DOHH2 (cell line): Measurements from ENCODE around the gene ERRFI1.
"Not testable (repeated sequence)": the region's sequence is repeated elsewhere in the genome, so short reads cannot be mapped to it uniquely, and the experiment has no call there.

Source experiments
- H3F3A ChIP-seq: fragments of 200-600 bp; sonication (generic), shearing (Covaris generic); 2 replicates; pipeline ENCODE4 v1.6.0; 2016; ENCODE audit warnings: antibody characterized with exemption, mild to moderate bottlenecking; ENCODE audit not compliant: control insufficient read depth, insufficient read depth
- H3K27ac ChIP-seq: fragments of 200-600 bp; sonication (generic); 2 replicates; pipeline ENCODE4 v1.5.1; 2014; ENCODE audit warnings: low read depth, mild to moderate bottlenecking, low read length, moderate library complexity
- H3K27me3 ChIP-seq: fragments of 200-600 bp; sonication (generic); 2 replicates; pipeline ENCODE4 v1.6.1; 2014; ENCODE audit warnings: mild to moderate bottlenecking, low read length, mixed read lengths; ENCODE audit not compliant: control insufficient read depth
- H3K36me3 ChIP-seq: fragments of 200-600 bp; sonication (generic); 2 replicates; pipeline ENCODE4 v1.6.1; 2014; ENCODE audit warnings: mild to moderate bottlenecking, low read length, moderate library complexity, mixed read lengths; ENCODE audit not compliant: control insufficient read depth
- H3K4me1 ChIP-seq: fragments of 200-600 bp; sonication (generic); 2 replicates; pipeline ENCODE4 v1.6.1; 2014; ENCODE audit warnings: mild to moderate bottlenecking, low read length, mixed read lengths; ENCODE audit not compliant: control insufficient read depth
- H3K4me2 ChIP-seq: fragments of 200-600 bp; sonication (generic); 2 replicates; pipeline ENCODE4 v1.6.0; 2014; ENCODE audit warnings: mild to moderate bottlenecking, low read length, moderate library complexity
- H3K4me3 ChIP-seq: fragments of 200-600 bp; sonication (generic); 2 replicates; pipeline ENCODE4 v1.5.1; 2014; ENCODE audit warnings: mild to moderate bottlenecking, low read length, mixed read lengths
- H3K79me2 ChIP-seq: fragments of 200-600 bp; sonication (generic); 2 replicates; pipeline ENCODE4 v1.6.1; 2014; ENCODE audit warnings: mild to moderate bottlenecking, low read length, mixed read lengths; ENCODE audit not compliant: control insufficient read depth
- H3K9me2 ChIP-seq: fragments of 200-600 bp; sonication (generic); replicated peaks from 2 replicates; pipeline ENCODE4 v1.6.1; 2014; ENCODE audit warnings: mild to moderate bottlenecking, low read length, mixed read lengths; ENCODE audit not compliant: control insufficient read depth
- H3K9me3 ChIP-seq: fragments of 200-600 bp; sonication (generic); 2 replicates; pipeline ENCODE4 v1.6.1; 2014; ENCODE audit warnings: antibody characterized with exemption, low read length, mixed read lengths; ENCODE audit not compliant: control insufficient read depth, insufficient read depth
- H4K20me1 ChIP-seq: fragments of 200-600 bp; sonication (generic); 2 replicates; pipeline ENCODE4 v1.6.0; 2014; ENCODE audit warnings: low read depth, mild to moderate bottlenecking, antibody characterized with exemption, low read length, moderate library complexity; ENCODE audit not compliant: control insufficient read depth, insufficient read depth
- EZH2phosphoT487 ChIP-seq: fragments of 200-600 bp; sonication (generic); IDR thresholded peaks from 2 replicates; pipeline ENCODE4 v1.6.1; 2017; ENCODE audit warnings: borderline replicate concordance, mild to moderate bottlenecking, antibody characterized with exemption, low read length, moderate library complexity, mixed read lengths
- TF ChIP-seq, protein P1 (sequence below): fragments of 200-600 bp; sonication (generic); IDR thresholded peaks from one replicate; pipeline ENCODE4 v1.5.1; 2014; ENCODE audit warnings: antibody characterized with exemption, mild to moderate bottlenecking, low read depth, low read length; ENCODE audit not compliant: poor library complexity, severe bottlenecking

ERRFI1 gene

GRCh38 chr1:7963378-7963730 is 62.8 kb downstream of the ERRFI1 start:
- H3K79me2 ChIP-seq, result peaks cover 80% of the 10 kb centered on the region
- H4K20me1 ChIP-seq, H3K27me3 ChIP-seq, H3K27ac ChIP-seq, H3F3A ChIP-seq, H3K4me3 ChIP-seq, H3K9me3 ChIP-seq, H3K9me2 ChIP-seq: not testable (repeated sequence)
- peak overlapping the region; percentile 66; the same call in 1 of the 2 replicates for H3K4me2 ChIP-seq
- H3K36me3 ChIP-seq, result peaks cover 60% of the 10 kb centered on the region
- peaks cover 33% of the 10 kb centered on the region for H3K4me1 ChIP-seq

DNA sequence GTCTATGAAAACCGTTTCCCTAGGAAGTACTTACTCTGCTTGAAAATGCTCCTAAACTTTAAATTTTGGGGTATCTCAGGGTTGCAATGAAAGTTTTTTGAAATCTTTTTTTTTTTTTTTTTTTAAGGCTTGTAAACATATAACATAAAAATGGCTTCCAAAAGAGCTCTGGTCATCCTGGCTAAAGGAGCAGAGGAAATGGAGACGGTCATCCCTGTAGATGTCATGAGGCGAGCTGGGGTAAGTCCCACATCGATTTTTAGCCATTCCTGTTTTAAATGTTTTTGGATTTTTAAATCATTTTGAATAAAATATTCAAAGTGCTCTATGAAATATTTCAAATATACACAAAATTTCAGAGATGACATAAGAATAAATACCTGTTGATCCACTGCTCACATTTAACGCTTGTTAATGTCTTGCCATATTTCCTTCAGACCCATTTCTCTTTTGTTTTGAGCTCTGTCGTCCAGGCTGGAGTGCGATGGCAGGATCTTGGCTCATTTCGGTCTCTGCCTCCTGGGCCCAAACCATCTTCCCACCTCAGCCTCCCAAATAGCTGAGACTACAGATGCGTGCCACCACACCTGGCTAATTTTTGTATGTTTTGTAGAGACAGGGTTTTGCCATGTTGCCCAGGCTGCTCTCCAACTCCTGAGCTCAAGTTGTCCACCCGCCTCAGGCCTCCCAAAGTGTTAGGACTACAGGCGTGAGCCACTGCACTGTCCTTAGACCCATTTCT is 63.3 kb downstream of the ERRFI1 start:
- H3F3A ChIP-seq, result no peaks in the 10 kb centered on the region
- H3K27ac ChIP-seq, result 0 out of 2 replicates have a peak overlapping the region, but pooled peaks have one; percentile 55
- H3K27me3 ChIP-seq, result no peaks in the 10 kb centered on the region
- H3K4me3 ChIP-seq, result peak overlapping the region; percentile 94
- H3K4me1 ChIP-seq, result peaks cover 33% of the 10 kb centered on the region
- H4K20me1 ChIP-seq, result no peaks in the 10 kb centered on the region; the same call in 1 of the 2 replicates
- H3K9me3 ChIP-seq, result no peaks in the 10 kb centered on the region
- no peaks in the 10 kb centered on the region for H3K9me2 ChIP-seq
- peaks cover 76% of the 10 kb centered on the region for H3K79me2 ChIP-seq
- no peak for TF ChIP-seq EZH2phosphoT487
- TF ChIP-seq, protein P1, sequence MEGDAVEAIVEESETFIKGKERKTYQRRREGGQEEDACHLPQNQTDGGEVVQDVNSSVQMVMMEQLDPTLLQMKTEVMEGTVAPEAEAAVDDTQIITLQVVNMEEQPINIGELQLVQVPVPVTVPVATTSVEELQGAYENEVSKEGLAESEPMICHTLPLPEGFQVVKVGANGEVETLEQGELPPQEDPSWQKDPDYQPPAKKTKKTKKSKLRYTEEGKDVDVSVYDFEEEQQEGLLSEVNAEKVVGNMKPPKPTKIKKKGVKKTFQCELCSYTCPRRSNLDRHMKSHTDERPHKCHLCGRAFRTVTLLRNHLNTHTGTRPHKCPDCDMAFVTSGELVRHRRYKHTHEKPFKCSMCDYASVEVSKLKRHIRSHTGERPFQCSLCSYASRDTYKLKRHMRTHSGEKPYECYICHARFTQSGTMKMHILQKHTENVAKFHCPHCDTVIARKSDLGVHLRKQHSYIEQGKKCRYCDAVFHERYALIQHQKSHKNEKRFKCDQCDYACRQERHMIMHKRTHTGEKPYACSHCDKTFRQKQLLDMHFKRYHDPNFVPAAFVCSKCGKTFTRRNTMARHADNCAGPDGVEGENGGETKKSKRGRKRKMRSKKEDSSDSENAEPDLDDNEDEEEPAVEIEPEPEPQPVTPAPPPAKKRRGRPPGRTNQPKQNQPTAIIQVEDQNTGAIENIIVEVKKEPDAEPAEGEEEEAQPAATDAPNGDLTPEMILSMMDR, result no peak
- H3K4me2 ChIP-seq, result peak overlapping the region; percentile 66
- H3K36me3 ChIP-seq, result peaks cover 57% of the 10 kb centered on the region

DNA sequence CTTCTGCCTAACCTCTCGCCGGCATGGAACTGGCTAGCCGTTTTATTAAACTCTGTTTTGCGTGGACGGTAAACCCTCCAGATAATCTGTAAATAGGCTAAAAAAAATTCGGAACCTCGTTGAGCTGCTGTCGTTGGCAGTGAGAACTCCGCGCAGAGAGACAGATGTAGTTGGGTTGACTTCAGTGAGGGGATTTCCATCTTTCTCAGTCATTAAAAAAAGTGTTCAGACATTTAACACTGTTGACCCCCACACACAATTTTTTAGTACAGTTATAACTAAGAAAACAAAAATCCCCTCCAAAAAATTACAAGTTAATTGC is 64.1 kb downstream of the ERRFI1 start:
- Histone ChIP-seq H3K4me3 (peak overlapping the region; percentile 94), H4K20me1 (no peaks in the 10 kb centered on the region; the same call in 1 of the 2 replicates), H3K27ac (peak overlapping the region; percentile 55), H3K27me3 (no peaks in the 10 kb centered on the region), H3K79me2 (peaks cover 68% of the 10 kb centered on the region), H3K4me1 (peaks cover 27% of the 10 kb centered on the region), H3K9me3 (no peaks in the 10 kb centered on the region), H3K4me2 (peak overlapping the region; percentile 66), H3K36me3 (peaks cover 49% of the 10 kb centered on the region), H3F3A (no peaks in the 10 kb centered on the region), H3K9me2 (no peaks in the 10 kb centered on the region)
- no peak for TF ChIP-seq EZH2phosphoT487
- TF ChIP-seq, protein P1, result no peak
